HepG2 (cell line): Measurements from ENCODE around the gene SLC25A15. TPM values are rescaled to one million over a fixed set of nuclear protein-coding genes. Genes with fewer than 3 reads are reported as not detected.
A peak's percentile ranks its signal among the peaks of the same experiment; 100 is the strongest.

Source experiments
- ADNP ChIP-seq: sonication (generic); formaldehyde crosslinking; IDR thresholded peaks from 2 replicates; pipeline ENCODE4 v1.4.0; 2020; ENCODE audit warnings: missing genetic modification reagents
- ARID4A ChIP-seq: sonication (generic); formaldehyde crosslinking; IDR thresholded peaks from 2 replicates; pipeline ENCODE4 v1.5.0; 2020; ENCODE audit warnings: mild to moderate bottlenecking, missing genetic modification reagents, borderline replicate concordance
- CAMTA2 ChIP-seq: sonication (generic); formaldehyde crosslinking; IDR thresholded peaks from 2 replicates; pipeline ENCODE4 v1.4.0; 2020; ENCODE audit warnings: mild to moderate bottlenecking, missing genetic modification reagents, borderline replicate concordance
- EHMT2 ChIP-seq: fragments of 200-600 bp; sonication (generic); IDR thresholded peaks from 2 replicates; pipeline ENCODE4 v1.7.0; 2017; ENCODE audit warnings: antibody characterized with exemption, low read depth, low read length, borderline replicate concordance
- ETV5 ChIP-seq: IDR thresholded peaks from 2 replicates; pipeline ENCODE4 v1.6.1; 2018; ENCODE audit warnings: missing biosample characterization, missing genetic modification reagents, inconsistent platforms, borderline replicate concordance
- HNRNPH1 ChIP-seq: fragments of 200-400 bp; formaldehyde crosslinking; optimal IDR thresholded peaks from 2 replicates; pipeline ENCODE3; 2017; ENCODE audit warnings: mild to moderate bottlenecking, low read depth, low read length
- LCORL ChIP-seq, 2 experiments: fragments of 450-650 bp in 1 of 2; sonication (generic) in 1 of 2; formaldehyde crosslinking in 1 of 2; IDR thresholded peaks; 2 replicates each; pipeline versions ENCODE4 v1.5.0 to v1.6.1; 2017 to 2020; ENCODE audit warnings: antibody characterized with exemption in 1 of 2, missing genetic modification reagents in 1 of 2
- NFYB ChIP-seq: sonication (generic); formaldehyde crosslinking; IDR thresholded peaks from 2 replicates; pipeline ENCODE4 v1.4.0; 2020; ENCODE audit warnings: missing genetic modification reagents
- PPARG ChIP-seq: conservative IDR thresholded peaks from 2 replicates; pipeline ENCODE4 v1.6.1; 2016; ENCODE audit warnings: missing biosample characterization, missing genetic modification reagents
- PRDM15 ChIP-seq: sonication (generic); formaldehyde crosslinking; IDR thresholded peaks from 2 replicates; pipeline ENCODE4 v1.4.0; 2020; ENCODE audit warnings: missing genetic modification reagents
- PRMT3 ChIP-seq: sonication (generic); formaldehyde crosslinking; IDR thresholded peaks from 2 replicates; pipeline ENCODE4 v1.8.1; 2022; ENCODE audit warnings: low read depth, mild to moderate bottlenecking, moderate library complexity, missing genetic modification reagents, borderline replicate concordance
- ZNF18 ChIP-seq: sonication (generic); formaldehyde crosslinking; IDR thresholded peaks from 2 replicates; pipeline ENCODE4 v1.8.0; 2022; ENCODE audit warnings: mild to moderate bottlenecking, missing genetic modification reagents; ENCODE audit not compliant: insufficient replicate concordance
- ZNF180 ChIP-seq: sonication (generic); formaldehyde crosslinking; IDR thresholded peaks from 2 replicates; pipeline ENCODE4 v1.4.0; 2020; ENCODE audit warnings: low read depth, missing genetic modification reagents, borderline replicate concordance
- ZNF234 ChIP-seq: sonication (generic); formaldehyde crosslinking; conservative IDR thresholded peaks from 2 replicates; pipeline ENCODE4 v1.5.1; 2020; ENCODE audit warnings: mild to moderate bottlenecking, missing genetic modification reagents
- ZNF501 ChIP-seq: sonication (generic); formaldehyde crosslinking; IDR thresholded peaks from 2 replicates; pipeline ENCODE4 v1.5.1; 2020; ENCODE audit warnings: mild to moderate bottlenecking, moderate library complexity, missing genetic modification reagents
- ZNF552 ChIP-seq: sonication (generic); formaldehyde crosslinking; IDR thresholded peaks from 2 replicates; pipeline ENCODE4 v1.9.0; 2022; ENCODE audit warnings: missing genetic modification reagents, mild to moderate bottlenecking, borderline replicate concordance
- ZNF562 ChIP-seq: sonication (generic); formaldehyde crosslinking; IDR thresholded peaks from 2 replicates; pipeline ENCODE4 v1.8.0; 2022; ENCODE audit warnings: missing genetic modification reagents, borderline replicate concordance
- ZNF589 ChIP-seq: sonication (generic); formaldehyde crosslinking; conservative IDR thresholded peaks from 2 replicates; pipeline ENCODE4 v1.8.0; 2022; ENCODE audit warnings: mild to moderate bottlenecking, moderate library complexity, missing genetic modification reagents
- ZNF777 ChIP-seq: sonication (generic); formaldehyde crosslinking; IDR thresholded peaks from 2 replicates; pipeline ENCODE4 v1.4.0; 2020; ENCODE audit warnings: missing genetic modification reagents
- ZNF83 ChIP-seq: sonication (generic); formaldehyde crosslinking; IDR thresholded peaks from 2 replicates; pipeline ENCODE4 v1.4.0; 2020; ENCODE audit warnings: missing genetic modification reagents, mild to moderate bottlenecking, borderline replicate concordance
- ZSCAN12 ChIP-seq: sonication (generic); formaldehyde crosslinking; IDR thresholded peaks from 2 replicates; pipeline ENCODE4 v1.9.0; 2021; ENCODE audit warnings: mild to moderate bottlenecking, missing genetic modification reagents
- polyA plus RNA-seq, 8 experiments: library from polyadenylated mRNA; depleted of rRNA in 3 of 8; stranded (reverse) in 7 of 8; unstranded in 1 of 8; fragments of >200 nt; fragmentation: Illumina TruSeq in 4 of 8; extraction: Trizol in 4 of 8; gene quantifications; 2 replicates each; pipeline versions ENCODE4 v1.2.1 to v1.2.3, GENCODE V29; 2011 to 2016; ENCODE audit warnings: low read depth in 4 of 8, missing spikeins in 1 of 8, mixed read lengths in 1 of 8; ENCODE audit not compliant: insufficient read depth in 1 of 8
- total RNA-seq, 5 experiments: library from RNA; depleted of rRNA; stranded (reverse); fragments of >200 nt; fragmentation: Illumina TruSeq; extraction: Trizol; gene quantifications; 2 replicates each; pipeline ENCODE4 v1.2.3, GENCODE V29; 2016; ENCODE audit warnings: low read depth in 1 of 5

SLC25A15 gene
- total and polyA plus RNA-seq, 2 of the 13 experiments (the other 11 are each of a cell fraction or from before 2014, with no cell fraction given), result 17.3 to 39.1 TPM

GRCh38 chr13:40786568-40786996, 2.8 kb upstream of the SLC25A15 start (continued):
- no peak for TF ChIP-seq ZNF18
- no peak for TF ChIP-seq PRMT3 (CRISPR knock-in tag)
- TF ChIP-seq ZNF562 (CRISPR knock-in tag), result no peak
- TF ChIP-seq ZNF589 (CRISPR knock-in tag), result no peak
- 0 out of 2 replicates have a peak, but pooled peaks have one; percentile 36 for TF ChIP-seq PPARG (CRISPR knock-in tag)
- TF ChIP-seq EHMT2, result no peak
- TF ChIP-seq HNRNPH1, result no peak
- no peak for TF ChIP-seq ZNF234 (CRISPR knock-in tag)
- TF ChIP-seq ZNF180 (CRISPR knock-in tag), result no peak
- no peak for TF ChIP-seq CAMTA2 (CRISPR knock-in tag)
- TF ChIP-seq ZNF777 (CRISPR knock-in tag), result no peak
- no peak for TF ChIP-seq PRDM15 (CRISPR knock-in tag)
- no peak for TF ChIP-seq ZNF552 (CRISPR knock-in tag)
- no peak for TF ChIP-seq ZSCAN12 (CRISPR knock-in tag)
- no peak for TF ChIP-seq NFYB (CRISPR knock-in tag)
- no peak for TF ChIP-seq ZNF83 (CRISPR knock-in tag)
- peak; percentile 39; the same call in 1 of the 2 replicates for TF ChIP-seq ARID4A
- TF ChIP-seq LCORL (IDR thresholded peaks at IDR 0.05), result no peak
- peak; percentile 85; the same call in 1 of the 2 replicates for TF ChIP-seq LCORL (CRISPR knock-in tag; IDR thresholded peaks at IDR 0.05)
- TF ChIP-seq ADNP (CRISPR knock-in tag), result 0 out of 2 replicates have a peak, but pooled peaks have one; percentile 50
- TF ChIP-seq ETV5 (CRISPR knock-in tag), result peak; percentile 87
- peak; percentile 68; the same call in 1 of the 2 replicates for TF ChIP-seq ZNF501 (CRISPR knock-in tag)
